Neural progenitor cell (in vitro differentiated cells): Measurements from ENCODE around the gene TUT1. TPM values are rescaled to one million over a fixed set of nuclear protein-coding genes. Genes with fewer than 3 reads are reported as not detected.

ENCODE experiments used
- DNase-seq: peaks from one replicate; pipeline ENCODE4 v3.0.0-alpha.2; 2016; ENCODE audit warnings: low spot score
- H2AFZ ChIP-seq: fragments of 200-600 bp; sonication (generic); replicated peaks from 2 replicates; pipeline ENCODE4 v1.6.1; 2016; ENCODE audit warnings: antibody characterized with exemption
- H3F3A ChIP-seq: fragments of 200-600 bp; sonication (generic); 2 replicates; pipeline ENCODE4 v1.6.1; 2016; ENCODE audit warnings: antibody characterized with exemption, low read depth
- H3K27ac ChIP-seq: fragments of 200-600 bp; sonication (generic); 2 replicates; pipeline ENCODE4 v1.5.1; 2016; ENCODE audit warnings: mild to moderate bottlenecking
- H3K27me3 ChIP-seq: fragments of 200-600 bp; sonication (generic); 2 replicates; pipeline ENCODE4 v1.6.1; 2016; ENCODE audit warnings: mild to moderate bottlenecking, moderate library complexity
- H3K36me3 ChIP-seq: fragments of 200-600 bp; sonication (generic); 2 replicates; pipeline ENCODE4 v1.5.1; 2016
- H3K4me1 ChIP-seq: fragments of 200-600 bp; sonication (generic); 2 replicates; pipeline ENCODE4 v1.6.1; 2016; ENCODE audit warnings: mixed run types
- H3K4me2 ChIP-seq: fragments of 200-600 bp; sonication (generic); 2 replicates; pipeline ENCODE4 v1.6.1; 2016
- H3K4me3 ChIP-seq: fragments of 200-600 bp; sonication (generic); 2 replicates; pipeline ENCODE4 v1.5.1; 2016
- H3K79me2 ChIP-seq: fragments of 200-600 bp; sonication (generic); 2 replicates; pipeline ENCODE4 v1.6.1; 2016; ENCODE audit warnings: low read depth
- H3K9ac ChIP-seq: fragments of 200-600 bp; sonication (generic); 2 replicates; pipeline ENCODE4 v1.6.1; 2016
- H3K9me3 ChIP-seq: fragments of 200-600 bp; sonication (generic); 2 replicates; pipeline ENCODE4 v1.5.1; 2016; ENCODE audit warnings: low read depth
- H4K20me1 ChIP-seq: fragments of 200-600 bp; sonication (generic); 2 replicates; pipeline ENCODE4 v1.6.1; 2016; ENCODE audit warnings: low read depth
- H3K27ac Mint-ChIP-seq: 3 replicates; pipeline ENCODE4 v1.8.0; 2021; ENCODE audit warnings: mixed read lengths
- H3K27me3 Mint-ChIP-seq: 2 replicates; pipeline ENCODE4 v1.8.0; 2022; ENCODE audit warnings: low read depth, mild to moderate bottlenecking, inconsistent platforms, moderate library complexity, mixed read lengths; ENCODE audit not compliant: insufficient read depth
- H3K36me3 Mint-ChIP-seq: 3 replicates; pipeline ENCODE4 v1.8.0; 2021; ENCODE audit warnings: mixed read lengths
- H3K4me1 Mint-ChIP-seq: 3 replicates; pipeline ENCODE4 v1.8.0; 2021; ENCODE audit warnings: mixed read lengths
- H3K4me3 Mint-ChIP-seq: 3 replicates; pipeline ENCODE4 v1.8.0; 2021; ENCODE audit warnings: mild to moderate bottlenecking, moderate library complexity, mixed read lengths
- H3K9me3 Mint-ChIP-seq: 3 replicates; pipeline ENCODE4 v1.8.0; 2020; ENCODE audit warnings: mixed read lengths
- CTCF ChIP-seq: fragments of 200-600 bp; sonication (generic); IDR thresholded peaks from 2 replicates; pipeline ENCODE4 v1.5.1; 2017; ENCODE audit warnings: antibody characterized with exemption, mild to moderate bottlenecking
- EZH2 ChIP-seq: fragments of 200-600 bp; sonication (generic); IDR thresholded peaks from 2 replicates; pipeline ENCODE4 v1.6.1; 2017; ENCODE audit warnings: antibody characterized with exemption, mild to moderate bottlenecking, moderate library complexity
- EZH2phosphoT487 ChIP-seq: fragments of 200-600 bp; sonication (generic); IDR thresholded peaks from 2 replicates; pipeline ENCODE4 v1.6.1; 2017; ENCODE audit warnings: antibody characterized with exemption
- total RNA-seq: library from RNA; depleted of rRNA; stranded (reverse); fragments of >200 nt; gene quantifications from 2 replicates; pipeline ENCODE4 v1.2.3, GENCODE V29; 2015; ENCODE audit warnings: low replicate concordance

The TUT1 gene
- total RNA-seq, 1 donor from 2014 or later = 4.8 TPM

GRCh38 chr11:62546244-62546928 lies 44.9 kb downstream of the TUT1 start, which contains the start of gene AHNAK:
Gene AHNAK (minus strand): TSS chr11:62546806. CDS start chr11:62536098, 10,708 bp downstream.
- no peak within 1 kb of the TSS for H3K9ac ChIP-seq
- H3K4me1 ChIP-seq = peaks cover 26% of the 10 kb centered on the region
- no peaks in the 10 kb centered on the region for H3K9me3 ChIP-seq
- peak within 1 kb of the TSS; percentile 92 for H3K4me3 Mint-ChIP-seq
- peaks cover 43% of the 10 kb centered on the region for H3F3A ChIP-seq
- H4K20me1 ChIP-seq = peaks cover 25% of the 10 kb centered on the region
- no peaks in the 10 kb centered on the region for H3K36me3 ChIP-seq
- H3K27ac ChIP-seq = no peak within 1 kb of the TSS
- TF ChIP-seq EZH2phosphoT487 (no peak), CTCF (no peak), EZH2 (no peak)
- DNase-seq = peak; percentile 86
- no peaks in the 10 kb centered on the region for H3K79me2 ChIP-seq
- peak within 1 kb of the TSS; percentile 52 for H3K27ac Mint-ChIP-seq
- H3K4me3 ChIP-seq = peak within 1 kb of the TSS; percentile 72
- peaks cover 64% of the 10 kb centered on the region for H3K27me3 ChIP-seq
- no peaks in the 10 kb centered on the region for H3K36me3 Mint-ChIP-seq
- H3K9me3 Mint-ChIP-seq = no peaks in the 10 kb centered on the region
- peaks cover 32% of the 10 kb centered on the region for H3K27me3 Mint-ChIP-seq
- peaks cover 68% of the 10 kb centered on the region for H3K4me1 Mint-ChIP-seq
- H2AFZ ChIP-seq = peak within 1 kb of the TSS; percentile 68
- peak within 1 kb of the TSS; percentile 98 for H3K4me2 ChIP-seq

- Mint-ChIP-seq H3K9me3 (no peaks in the 10 kb centered on the region), H3K4me1 (peaks cover 68% of the 10 kb centered on the region), H3K27me3 (peaks cover 32% of the 10 kb centered on the region), H3K27ac (no peak overlapping the region), H3K36me3 (no peaks in the 10 kb centered on the region), H3K4me3 (peak overlapping the region; percentile 92)
- H3K4me1 ChIP-seq = peaks cover 20% of the 10 kb centered on the region
- H3K9ac ChIP-seq = no peak overlapping the region
- peaks cover 25% of the 10 kb centered on the region for H4K20me1 ChIP-seq
- H3K79me2 ChIP-seq = no peaks in the 10 kb centered on the region
- TF ChIP-seq EZH2 (peak; percentile 12), CTCF (peak; percentile 12), EZH2phosphoT487 (no peak)
- H3F3A ChIP-seq = peaks cover 38% of the 10 kb centered on the region
- peak; percentile 87 for DNase-seq
- H3K27ac ChIP-seq = no peak overlapping the region
- peak overlapping the region; percentile 68 for H2AFZ ChIP-seq
- peak overlapping the region; percentile 98 for H3K4me2 ChIP-seq
- H3K27me3 ChIP-seq = peaks cover 64% of the 10 kb centered on the region
- H3K9me3 ChIP-seq = no peaks in the 10 kb centered on the region
- H3K36me3 ChIP-seq = no peaks in the 10 kb centered on the region
- H3K4me3 ChIP-seq = peak overlapping the region; percentile 72
Observed at GRCh38 chr11:62545437-62546243, 45.7 kb downstream of the TUT1 start.

DNA sequence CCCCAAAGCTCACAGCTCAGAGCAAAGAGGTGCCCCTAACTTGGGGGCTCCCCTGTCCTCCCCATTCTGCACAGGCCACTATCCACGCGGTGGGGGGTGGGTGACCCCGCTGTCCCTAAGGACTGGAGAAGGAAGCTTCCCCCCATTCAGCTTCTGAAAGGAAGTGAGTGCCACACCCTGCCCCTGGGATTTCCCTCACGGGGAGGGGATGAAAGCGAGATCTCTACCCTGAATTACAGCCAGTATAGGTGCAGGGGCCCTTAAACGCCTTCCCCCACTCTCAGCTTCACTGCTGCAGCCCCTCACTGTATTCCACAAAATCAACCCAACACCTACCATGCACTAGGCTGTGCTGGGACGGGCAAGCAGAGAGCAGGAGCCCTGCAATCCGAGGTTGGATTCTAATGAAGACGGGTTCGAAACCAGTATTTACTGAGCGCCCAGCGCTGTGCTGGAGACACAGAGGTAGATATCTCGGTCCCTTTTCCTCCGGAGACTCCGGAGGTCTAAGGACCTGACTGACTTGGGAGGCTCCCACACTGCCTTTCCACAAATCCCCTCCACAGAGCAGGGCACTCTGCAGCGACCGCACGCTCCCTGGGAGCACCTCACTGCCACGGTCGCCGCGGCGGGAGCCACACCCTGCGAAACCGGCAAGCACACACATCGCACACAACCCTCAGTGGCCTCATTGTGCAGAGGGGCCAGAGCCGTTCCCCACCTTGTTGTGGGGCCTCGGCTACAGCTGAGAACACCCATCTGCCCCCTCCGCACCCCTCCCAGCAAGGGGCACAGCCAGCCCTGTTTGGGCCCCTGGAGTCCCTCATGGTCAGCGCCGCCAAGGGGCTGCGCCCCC lies 46.5 kb downstream of the TUT1 start:
- peak overlapping the region; percentile 92 for H3K4me3 Mint-ChIP-seq
- Histone ChIP-seq H3K27me3 (peaks cover 64% of the 10 kb centered on the region), H2AFZ (no peak overlapping the region), H3K27ac (no peak overlapping the region), H3K4me1 (peaks cover 20% of the 10 kb centered on the region), H3K4me2 (peak overlapping the region; percentile 98), H3F3A (peaks cover 38% of the 10 kb centered on the region), H3K4me3 (peak overlapping the region; percentile 72), H3K79me2 (no peaks in the 10 kb centered on the region), H4K20me1 (peaks cover 25% of the 10 kb centered on the region), H3K9ac (no peak overlapping the region), H3K36me3 (no peaks in the 10 kb centered on the region), H3K9me3 (no peaks in the 10 kb centered on the region)
- H3K27ac Mint-ChIP-seq = peak overlapping the region; percentile 74
- peaks cover 67% of the 10 kb centered on the region for H3K4me1 Mint-ChIP-seq
- peak; percentile 39 for DNase-seq
- TF ChIP-seq EZH2 = peak; percentile 28
- TF ChIP-seq EZH2phosphoT487 = peak; percentile 24
- no peak for TF ChIP-seq CTCF
- H3K9me3 Mint-ChIP-seq = no peaks in the 10 kb centered on the region
- H3K27me3 Mint-ChIP-seq = peaks cover 27% of the 10 kb centered on the region
- H3K36me3 Mint-ChIP-seq = no peaks in the 10 kb centered on the region
